H1 (cell line): ENCODE measurements around the gene NPFF. TPM values are rescaled to one million over a fixed set of nuclear protein-coding genes. Genes with fewer than 3 reads are reported as not detected.

ENCODE experiments used
- ASH2L ChIP-seq: fragments of 200-600, 300-600 bp; sonication (generic); IDR thresholded peaks from one replicate; pipeline ENCODE4 v1.7.1; 2017; ENCODE audit warnings: low read length
- BACH1 ChIP-seq: IDR thresholded peaks from 2 replicates; pipeline ENCODE4 v1.6.1; 2012; ENCODE audit warnings: low read length, improper control_type of control experiment
- EZH2 ChIP-seq: fragments of 200-600 bp; sonication (generic); IDR thresholded peaks from 2 replicates; pipeline ENCODE4 v1.7.1; 2012; ENCODE audit warnings: low read depth, mild to moderate bottlenecking, moderate library complexity, low read length, inconsistent platforms; ENCODE audit not compliant: severe bottlenecking
- MAX ChIP-seq: IDR thresholded peaks from 2 replicates; pipeline ENCODE4 v1.6.1; 2012; ENCODE audit warnings: inconsistent platforms
- PHF8 ChIP-seq: fragments of 200-600 bp; sonication (generic); conservative IDR thresholded peaks from 2 replicates; pipeline ENCODE4 v1.7.1; 2012; ENCODE audit warnings: low read depth, mild to moderate bottlenecking, inconsistent platforms, low read length, moderate library complexity
- SIX5 ChIP-seq: IDR thresholded peaks from 2 replicates; pipeline ENCODE4 v1.6.1; 2011; ENCODE audit warnings: mild to moderate bottlenecking, low read depth, low read length
- polyA plus RNA-seq, 7 experiments: library from polyadenylated mRNA; depleted of rRNA in 3 of 7; stranded (reverse) in 5 of 7; unstranded in 2 of 7; fragments of >200 nt in 5 of 7; fragments of 200-250 nt in 2 of 7; gene quantifications; 1 replicate in 5 of 7; 2 replicates in 1 of 7; 4 replicates in 1 of 7; pipeline versions ENCODE4 v1.2.1 to v1.2.3, GENCODE V29; 2011 to 2013; ENCODE audit warnings: missing spikeins in 2 of 7, mixed read lengths in 2 of 7
- total RNA-seq: library from RNA; stranded (reverse); fragmentation: NEBNext Ultra II Directional; extraction: Animal tissue kit (Norgen Biotek cat#: 25700); gene quantifications from 2 replicates; pipeline ENCODE4 v1.2.1, GENCODE V29; 2021
- TF ChIP-seq, protein P1 (sequence below): IDR thresholded peaks from 2 replicates; pipeline ENCODE4 v1.6.1; 2011; ENCODE audit warnings: low read length, improper control_type of control experiment
- TF ChIP-seq, protein P2 (sequence below): fragments of 300-600 bp; sonication (generic); IDR thresholded peaks from 2 replicates; pipeline ENCODE4 v1.7.1; 2012; ENCODE audit warnings: low read length, moderate library complexity, mild to moderate bottlenecking, inconsistent platforms; ENCODE audit not compliant: insufficient replicate concordance

The NPFF gene
- total and polyA plus RNA-seq, 2 of the 8 experiments (the other 6 are each of a cell fraction or from before 2014, with no cell fraction given): not detected

GRCh38 chr12:53495903-53496751 is 11.2 kb downstream of the NPFF start (continued):
- TF ChIP-seq SIX5 (no peak), EZH2 (no peak), PHF8 (no peak), ASH2L (peak; percentile 23), MAX (peak; percentile 73), BACH1 (no peak)
- TF ChIP-seq, protein P1, sequence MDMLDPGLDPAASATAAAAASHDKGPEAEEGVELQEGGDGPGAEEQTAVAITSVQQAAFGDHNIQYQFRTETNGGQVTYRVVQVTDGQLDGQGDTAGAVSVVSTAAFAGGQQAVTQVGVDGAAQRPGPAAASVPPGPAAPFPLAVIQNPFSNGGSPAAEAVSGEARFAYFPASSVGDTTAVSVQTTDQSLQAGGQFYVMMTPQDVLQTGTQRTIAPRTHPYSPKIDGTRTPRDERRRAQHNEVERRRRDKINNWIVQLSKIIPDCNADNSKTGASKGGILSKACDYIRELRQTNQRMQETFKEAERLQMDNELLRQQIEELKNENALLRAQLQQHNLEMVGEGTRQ: peak; percentile 87
- TF ChIP-seq, protein P2, sequence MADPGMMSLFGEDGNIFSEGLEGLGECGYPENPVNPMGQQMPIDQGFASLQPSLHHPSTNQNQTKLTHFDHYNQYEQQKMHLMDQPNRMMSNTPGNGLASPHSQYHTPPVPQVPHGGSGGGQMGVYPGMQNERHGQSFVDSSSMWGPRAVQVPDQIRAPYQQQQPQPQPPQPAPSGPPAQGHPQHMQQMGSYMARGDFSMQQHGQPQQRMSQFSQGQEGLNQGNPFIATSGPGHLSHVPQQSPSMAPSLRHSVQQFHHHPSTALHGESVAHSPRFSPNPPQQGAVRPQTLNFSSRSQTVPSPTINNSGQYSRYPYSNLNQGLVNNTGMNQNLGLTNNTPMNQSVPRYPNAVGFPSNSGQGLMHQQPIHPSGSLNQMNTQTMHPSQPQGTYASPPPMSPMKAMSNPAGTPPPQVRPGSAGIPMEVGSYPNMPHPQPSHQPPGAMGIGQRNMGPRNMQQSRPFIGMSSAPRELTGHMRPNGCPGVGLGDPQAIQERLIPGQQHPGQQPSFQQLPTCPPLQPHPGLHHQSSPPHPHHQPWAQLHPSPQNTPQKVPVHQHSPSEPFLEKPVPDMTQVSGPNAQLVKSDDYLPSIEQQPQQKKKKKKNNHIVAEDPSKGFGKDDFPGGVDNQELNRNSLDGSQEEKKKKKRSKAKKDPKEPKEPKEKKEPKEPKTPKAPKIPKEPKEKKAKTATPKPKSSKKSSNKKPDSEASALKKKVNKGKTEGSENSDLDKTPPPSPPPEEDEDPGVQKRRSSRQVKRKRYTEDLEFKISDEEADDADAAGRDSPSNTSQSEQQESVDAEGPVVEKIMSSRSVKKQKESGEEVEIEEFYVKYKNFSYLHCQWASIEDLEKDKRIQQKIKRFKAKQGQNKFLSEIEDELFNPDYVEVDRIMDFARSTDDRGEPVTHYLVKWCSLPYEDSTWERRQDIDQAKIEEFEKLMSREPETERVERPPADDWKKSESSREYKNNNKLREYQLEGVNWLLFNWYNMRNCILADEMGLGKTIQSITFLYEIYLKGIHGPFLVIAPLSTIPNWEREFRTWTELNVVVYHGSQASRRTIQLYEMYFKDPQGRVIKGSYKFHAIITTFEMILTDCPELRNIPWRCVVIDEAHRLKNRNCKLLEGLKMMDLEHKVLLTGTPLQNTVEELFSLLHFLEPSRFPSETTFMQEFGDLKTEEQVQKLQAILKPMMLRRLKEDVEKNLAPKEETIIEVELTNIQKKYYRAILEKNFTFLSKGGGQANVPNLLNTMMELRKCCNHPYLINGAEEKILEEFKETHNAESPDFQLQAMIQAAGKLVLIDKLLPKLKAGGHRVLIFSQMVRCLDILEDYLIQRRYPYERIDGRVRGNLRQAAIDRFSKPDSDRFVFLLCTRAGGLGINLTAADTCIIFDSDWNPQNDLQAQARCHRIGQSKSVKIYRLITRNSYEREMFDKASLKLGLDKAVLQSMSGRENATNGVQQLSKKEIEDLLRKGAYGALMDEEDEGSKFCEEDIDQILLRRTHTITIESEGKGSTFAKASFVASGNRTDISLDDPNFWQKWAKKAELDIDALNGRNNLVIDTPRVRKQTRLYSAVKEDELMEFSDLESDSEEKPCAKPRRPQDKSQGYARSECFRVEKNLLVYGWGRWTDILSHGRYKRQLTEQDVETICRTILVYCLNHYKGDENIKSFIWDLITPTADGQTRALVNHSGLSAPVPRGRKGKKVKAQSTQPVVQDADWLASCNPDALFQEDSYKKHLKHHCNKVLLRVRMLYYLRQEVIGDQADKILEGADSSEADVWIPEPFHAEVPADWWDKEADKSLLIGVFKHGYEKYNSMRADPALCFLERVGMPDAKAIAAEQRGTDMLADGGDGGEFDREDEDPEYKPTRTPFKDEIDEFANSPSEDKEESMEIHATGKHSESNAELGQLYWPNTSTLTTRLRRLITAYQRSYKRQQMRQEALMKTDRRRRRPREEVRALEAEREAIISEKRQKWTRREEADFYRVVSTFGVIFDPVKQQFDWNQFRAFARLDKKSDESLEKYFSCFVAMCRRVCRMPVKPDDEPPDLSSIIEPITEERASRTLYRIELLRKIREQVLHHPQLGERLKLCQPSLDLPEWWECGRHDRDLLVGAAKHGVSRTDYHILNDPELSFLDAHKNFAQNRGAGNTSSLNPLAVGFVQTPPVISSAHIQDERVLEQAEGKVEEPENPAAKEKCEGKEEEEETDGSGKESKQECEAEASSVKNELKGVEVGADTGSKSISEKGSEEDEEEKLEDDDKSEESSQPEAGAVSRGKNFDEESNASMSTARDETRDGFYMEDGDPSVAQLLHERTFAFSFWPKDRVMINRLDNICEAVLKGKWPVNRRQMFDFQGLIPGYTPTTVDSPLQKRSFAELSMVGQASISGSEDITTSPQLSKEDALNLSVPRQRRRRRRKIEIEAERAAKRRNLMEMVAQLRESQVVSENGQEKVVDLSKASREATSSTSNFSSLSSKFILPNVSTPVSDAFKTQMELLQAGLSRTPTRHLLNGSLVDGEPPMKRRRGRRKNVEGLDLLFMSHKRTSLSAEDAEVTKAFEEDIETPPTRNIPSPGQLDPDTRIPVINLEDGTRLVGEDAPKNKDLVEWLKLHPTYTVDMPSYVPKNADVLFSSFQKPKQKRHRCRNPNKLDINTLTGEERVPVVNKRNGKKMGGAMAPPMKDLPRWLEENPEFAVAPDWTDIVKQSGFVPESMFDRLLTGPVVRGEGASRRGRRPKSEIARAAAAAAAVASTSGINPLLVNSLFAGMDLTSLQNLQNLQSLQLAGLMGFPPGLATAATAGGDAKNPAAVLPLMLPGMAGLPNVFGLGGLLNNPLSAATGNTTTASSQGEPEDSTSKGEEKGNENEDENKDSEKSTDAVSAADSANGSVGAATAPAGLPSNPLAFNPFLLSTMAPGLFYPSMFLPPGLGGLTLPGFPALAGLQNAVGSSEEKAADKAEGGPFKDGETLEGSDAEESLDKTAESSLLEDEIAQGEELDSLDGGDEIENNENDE: no peak
